NCI-H1436 (cell line): Measurements from ENCODE around the gene ZC3H12A.

Experiments
- DNase-seq: peaks from one replicate; lab custom pipeline; 2025; lab: John Stamatoyannopoulos, UW

The ZC3H12A gene

DNA sequence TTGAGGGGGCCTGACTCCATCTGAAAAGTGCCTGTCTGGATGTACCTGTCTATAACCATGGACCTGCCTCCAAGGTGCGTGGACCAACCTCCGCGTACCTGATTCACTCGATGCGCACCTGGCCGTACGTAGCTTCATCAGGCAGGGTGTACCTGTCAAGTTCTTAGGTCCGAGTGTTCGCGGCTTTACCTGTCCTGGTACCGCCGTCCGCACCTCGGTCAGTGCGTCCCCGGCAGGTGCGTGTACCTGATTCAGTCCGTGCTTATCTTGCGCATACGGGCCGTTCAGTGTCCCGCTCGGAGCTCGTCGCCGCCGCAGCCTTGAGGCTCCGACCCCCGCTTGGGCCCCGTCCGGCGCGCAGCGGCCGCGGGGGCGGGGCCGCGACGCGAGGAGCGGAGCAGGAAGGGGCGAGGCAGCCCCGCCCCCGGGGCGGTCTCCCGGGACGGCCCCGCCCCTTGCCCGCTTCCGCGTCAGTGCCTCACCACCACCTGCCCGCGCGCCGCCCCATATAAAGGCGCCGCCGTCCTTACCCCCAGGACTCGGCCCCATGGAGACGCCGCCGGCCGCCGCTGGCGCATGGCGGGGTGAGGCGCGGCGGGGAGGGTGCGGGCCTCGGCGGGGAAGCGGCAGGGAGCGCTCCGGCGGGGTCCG, at the start of gene ZC3H12A:
ZC3H12A (plus strand) TSS at position 535 of the 651 bp plus-strand sequence. CDS start 917 bp downstream, outside the sequence.
- DNase-seq = peak; percentile 86

- no peak for DNase-seq
Observed at GRCh38 chr1:37425221-37425620, 49.2 kb upstream of the ZC3H12A start.

DNA sequence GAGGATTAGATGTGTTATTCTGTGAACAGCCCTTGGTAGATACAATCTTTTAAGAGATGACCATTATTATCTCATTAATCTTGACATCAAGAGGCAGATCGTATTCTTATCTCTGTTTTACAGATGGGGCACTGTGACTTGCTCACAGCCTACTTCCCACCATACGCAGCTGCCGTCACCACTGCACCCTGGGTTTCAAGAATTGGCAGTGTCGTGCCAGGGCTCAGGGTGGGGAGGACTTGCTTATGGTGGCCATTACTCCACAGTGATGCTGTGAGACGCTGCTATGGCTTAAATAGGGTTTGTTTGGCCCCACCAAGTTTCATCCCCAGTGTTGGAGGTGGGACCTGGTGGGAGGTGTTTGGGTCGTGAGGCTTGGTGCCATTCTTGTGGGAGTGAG, 45.4 kb upstream of the ZC3H12A start:
- no peak for DNase-seq

GRCh38 chr1:37430103-37430985, 44.0 kb upstream of the ZC3H12A start:
- DNase-seq = no peak

- DNase-seq = no peak
Observed at GRCh38 chr1:37432716-37433115, 41.7 kb upstream of the ZC3H12A start.

- DNase-seq = no peak
Observed at GRCh38 chr1:37433171-37433570, 41.2 kb upstream of the ZC3H12A start.

DNA sequence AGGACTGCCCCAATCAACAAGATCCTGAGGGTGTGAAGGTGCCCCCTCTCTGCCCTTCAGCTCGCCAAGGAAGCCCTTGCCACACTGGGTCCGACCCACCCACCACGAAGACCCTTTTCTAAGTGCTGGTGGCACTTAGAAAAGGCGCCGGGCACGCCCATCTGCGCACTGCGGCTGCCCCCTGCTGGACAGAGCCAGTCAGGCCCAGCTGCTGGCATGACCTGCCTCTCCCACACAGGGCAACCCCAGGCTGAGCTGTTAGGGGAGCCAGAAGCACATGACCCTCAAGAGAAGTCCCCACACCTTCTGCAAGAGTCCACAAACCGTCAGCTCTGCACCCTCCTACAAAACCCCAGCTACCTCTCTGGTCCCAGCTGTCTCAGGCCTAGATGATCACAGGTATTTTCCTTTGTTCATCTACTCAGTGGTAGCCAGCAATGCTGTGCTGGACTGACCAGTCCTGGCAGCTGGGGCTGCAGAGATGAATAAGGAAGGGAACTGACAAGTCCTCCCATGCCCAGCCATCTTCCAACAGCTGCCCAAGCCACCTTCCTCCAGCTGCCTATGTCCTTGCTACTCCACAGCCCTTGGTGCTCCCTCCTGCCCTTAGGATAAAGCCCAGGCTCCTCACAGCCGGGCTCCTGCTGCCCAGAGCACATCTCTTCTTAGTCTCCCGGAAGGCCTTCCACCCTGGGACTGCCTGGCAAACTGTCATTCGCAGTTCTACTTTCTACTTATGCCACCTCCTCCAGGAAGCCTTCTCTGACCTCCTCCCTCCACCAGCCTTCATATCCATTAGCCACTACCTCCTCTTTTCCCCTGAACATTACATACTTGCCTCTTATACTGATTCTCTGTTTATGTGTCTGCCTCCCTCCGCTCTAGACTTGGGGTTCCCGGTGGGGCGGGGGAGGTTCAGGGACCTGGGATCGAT, 39.8 kb upstream of the ZC3H12A start:
- DNase-seq = peak; percentile 38

DNA sequence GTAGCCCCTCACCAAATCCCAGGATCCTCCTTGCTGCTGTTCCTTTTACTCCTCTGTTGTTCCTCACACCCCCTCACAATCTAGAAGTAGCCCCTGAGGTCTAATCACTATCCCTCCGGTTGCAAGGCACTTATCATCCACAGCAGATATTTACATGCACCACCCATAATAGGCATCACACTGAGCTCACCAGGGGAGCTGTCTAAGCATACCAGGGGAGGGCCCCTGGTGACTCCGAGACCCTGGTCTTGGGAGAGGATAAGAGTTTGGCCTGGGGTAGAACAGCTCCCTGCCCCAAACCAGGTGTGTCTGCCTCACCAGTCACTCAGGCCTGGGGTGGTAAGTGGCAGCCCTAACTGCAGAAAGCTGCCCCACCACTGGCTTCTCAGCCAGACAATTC, 37.3 kb upstream of the ZC3H12A start:
- DNase-seq = no peak

DNA sequence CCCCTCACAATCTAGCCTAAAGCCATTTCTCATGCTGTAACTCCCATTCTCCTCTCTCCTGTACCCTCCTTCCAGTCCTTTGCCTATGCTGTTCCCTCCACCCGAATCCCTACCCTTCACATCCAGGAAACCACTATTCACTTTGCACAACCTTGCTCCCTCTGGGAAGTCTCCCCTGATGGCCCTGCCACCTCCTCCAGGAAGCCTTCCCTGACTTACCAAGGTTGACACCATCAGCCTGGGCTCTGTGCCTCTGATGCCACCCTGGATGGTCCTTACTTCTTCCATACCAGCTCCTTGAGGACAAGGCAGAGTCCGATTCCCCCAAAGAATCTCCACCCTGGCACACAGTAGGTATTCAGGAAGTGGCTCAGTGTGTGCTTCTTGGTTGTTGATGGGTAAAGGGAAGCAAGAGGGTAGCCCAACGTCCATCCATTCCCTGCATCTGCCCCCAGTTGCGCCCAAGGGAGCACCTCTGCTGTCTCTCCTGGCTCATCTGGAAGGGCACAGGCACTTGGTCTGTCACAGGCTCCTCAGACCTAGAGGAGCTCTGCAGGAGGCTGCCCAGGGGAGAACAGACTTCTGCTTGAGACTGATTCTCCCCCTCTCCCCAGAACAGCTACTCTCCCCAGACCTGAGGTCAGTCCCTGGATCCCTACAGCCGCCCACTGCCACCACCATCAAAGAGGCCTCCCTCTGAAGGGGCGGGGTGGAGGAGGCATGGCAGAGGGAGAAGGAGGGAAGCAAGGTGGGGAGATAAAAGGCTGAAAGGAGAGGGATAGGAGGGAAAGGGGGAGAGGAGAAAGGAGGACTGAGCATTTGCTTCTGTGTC, 36.1 kb upstream of the ZC3H12A start:
- no peak for DNase-seq

GRCh38 chr1:37438869-37439343, 35.5 kb upstream of the ZC3H12A start:
- DNase-seq = peak; percentile 39

DNA sequence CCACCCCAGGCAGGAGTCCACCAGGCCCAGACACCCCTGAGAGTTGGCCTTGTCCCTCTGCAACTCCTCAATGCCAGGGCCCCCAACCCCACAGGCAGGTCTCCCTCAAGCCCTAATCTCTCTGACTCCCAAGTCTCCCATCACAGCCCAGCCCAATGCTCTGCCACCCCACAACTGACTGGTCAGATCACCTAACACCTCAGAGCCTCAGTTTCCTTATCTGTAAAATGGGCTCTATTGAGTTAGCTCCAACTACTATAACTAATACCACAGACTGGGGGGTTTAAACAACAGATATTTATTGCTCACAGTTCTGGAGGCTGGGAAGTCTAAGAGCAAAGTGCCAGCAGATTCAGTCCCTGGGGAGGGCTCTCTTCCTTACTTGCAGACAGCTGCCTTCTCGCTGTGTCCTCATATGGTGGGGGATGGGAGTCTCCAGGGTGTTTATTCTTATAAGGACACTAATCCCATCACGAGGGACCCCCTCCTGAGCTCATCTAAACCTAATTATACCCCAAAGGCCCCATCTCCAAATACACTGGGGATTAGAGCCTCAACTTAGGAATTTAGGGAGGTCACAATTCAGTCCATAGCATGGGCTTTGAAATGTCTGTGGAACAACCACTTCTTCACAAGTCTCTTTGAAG, 34.9 kb upstream of the ZC3H12A start:
- no peak for DNase-seq

DNA sequence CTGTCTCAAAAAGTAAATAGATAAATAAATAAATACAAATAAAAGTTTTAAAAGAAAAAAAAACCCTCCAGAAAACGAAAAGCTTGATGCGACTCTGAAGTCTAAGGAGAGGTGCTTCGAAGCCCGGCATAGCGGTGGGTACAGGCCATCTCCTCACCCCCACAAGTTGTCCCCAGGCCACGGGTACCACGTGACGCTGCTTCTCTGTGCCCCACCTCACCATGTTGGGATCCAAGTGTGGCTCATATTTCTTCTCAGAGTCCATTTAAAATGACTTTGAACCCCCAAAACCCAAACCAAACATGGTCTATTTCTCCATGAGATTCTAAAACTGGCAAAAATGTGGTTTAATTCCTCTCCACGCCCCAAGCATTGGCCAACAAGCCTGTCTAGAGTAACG, 32.9 kb upstream of the ZC3H12A start:
- DNase-seq = no peak

GRCh38 chr1:37442139-37442538, 32.2 kb upstream of the ZC3H12A start:
- no peak for DNase-seq

DNA sequence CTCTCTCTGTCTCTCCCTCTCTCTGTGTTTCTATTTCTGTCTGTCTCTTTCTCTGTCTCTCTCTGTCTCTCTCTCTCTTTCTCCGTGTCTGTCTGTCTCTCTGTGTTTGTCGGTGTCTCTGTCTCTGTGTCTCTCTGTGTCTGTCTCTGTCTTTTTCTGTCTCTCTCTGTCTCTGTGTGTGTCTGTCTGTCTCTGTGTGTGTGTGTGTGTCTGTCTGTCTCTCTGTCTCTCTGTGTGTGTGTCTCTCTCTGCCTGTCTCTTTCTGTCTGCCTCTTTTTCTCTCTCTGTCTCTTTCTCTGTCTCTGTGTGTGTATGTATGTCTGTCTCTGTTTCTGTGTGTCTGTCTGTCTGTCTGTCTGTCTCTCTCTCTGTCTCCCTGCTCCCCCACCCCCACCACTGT, 31.7 kb upstream of the ZC3H12A start:
- DNase-seq = no peak

GRCh38 chr1:37446874-37447273, 27.5 kb upstream of the ZC3H12A start:
- DNase-seq = no peak

DNA sequence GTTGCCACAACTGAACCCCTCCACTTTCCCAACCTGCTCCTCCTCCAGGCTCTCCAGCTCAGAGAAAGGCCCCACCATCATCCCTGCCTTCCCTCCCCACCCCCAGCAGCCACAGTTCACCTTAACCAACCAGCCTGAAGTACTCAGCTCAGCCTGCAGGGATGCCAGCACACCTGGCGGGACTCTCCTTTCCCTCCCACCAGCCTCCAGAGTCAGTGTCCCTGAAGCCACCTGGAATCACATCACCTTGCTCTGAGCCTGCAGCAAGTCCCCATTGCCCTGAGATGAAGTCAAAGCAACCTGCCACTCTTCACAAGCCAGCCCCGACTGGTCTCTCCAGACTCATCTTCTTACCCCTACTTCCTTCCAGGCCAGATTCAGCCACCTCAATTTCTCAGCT, 26.2 kb upstream of the ZC3H12A start:
- no peak for DNase-seq

DNA sequence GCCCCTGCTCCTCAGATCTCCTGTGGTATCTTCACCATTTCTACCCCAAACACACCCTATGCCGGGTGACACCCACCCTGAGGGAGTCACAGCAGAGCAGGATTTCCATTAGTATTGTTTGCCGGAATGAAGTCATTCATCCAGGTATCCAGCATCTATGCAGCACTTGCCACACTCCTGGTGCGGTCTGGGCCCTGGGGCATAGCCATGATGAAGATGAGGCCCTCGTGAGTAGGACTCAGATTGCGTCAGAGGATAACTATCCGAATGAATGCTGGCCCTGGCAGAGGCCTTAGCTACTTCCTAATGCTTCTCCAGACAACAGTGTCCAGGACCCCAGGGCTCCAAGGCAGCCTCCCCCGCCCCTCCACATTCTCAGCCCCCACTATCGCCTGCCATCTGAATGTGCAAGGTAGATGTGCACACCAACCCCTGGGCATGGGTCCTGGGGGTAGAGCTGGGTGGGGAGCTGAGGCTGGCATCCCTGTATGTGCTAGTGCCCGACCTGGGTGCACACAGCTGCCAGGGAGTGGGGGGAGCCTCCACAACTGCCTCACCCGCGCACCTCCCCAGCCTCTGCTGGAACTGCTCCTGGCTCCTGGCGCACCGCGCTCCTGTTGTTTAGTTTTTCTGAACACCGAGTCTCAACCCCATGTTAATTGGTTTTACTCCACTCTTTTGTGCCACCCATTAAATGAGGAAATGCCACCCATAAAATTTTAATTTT, 25.5 kb upstream of the ZC3H12A start:
- DNase-seq = no peak

- DNase-seq = no peak
Observed at GRCh38 chr1:37449936-37450335, 24.4 kb upstream of the ZC3H12A start.

DNA sequence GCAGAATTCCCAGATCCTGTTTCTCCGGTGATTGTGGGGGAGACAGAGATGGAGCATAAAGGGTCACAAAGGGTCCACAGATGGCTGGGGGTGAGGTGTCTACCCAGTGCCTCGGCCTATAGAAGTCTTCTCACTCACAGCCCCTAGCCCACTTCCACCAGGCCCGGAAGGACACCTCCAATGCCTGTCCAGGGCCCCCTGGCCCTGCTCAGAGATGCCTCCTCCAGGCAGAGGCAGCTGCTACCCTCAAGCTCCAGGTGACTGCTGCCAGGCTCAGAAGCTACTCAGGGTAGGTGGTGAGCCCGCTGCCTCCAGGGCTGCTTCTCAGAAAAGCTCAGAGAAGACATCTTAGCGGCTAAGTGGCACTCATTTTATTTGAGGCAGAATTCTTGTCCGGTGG, 22.0 kb upstream of the ZC3H12A start:
- no peak for DNase-seq

- DNase-seq = no peak
Observed at GRCh38 chr1:37453647-37454046, 20.7 kb upstream of the ZC3H12A start.
